Pancreas (tissue), 10 donors: ENCODE data around the gene APOC3. TPM values are rescaled to one million over a fixed set of nuclear protein-coding genes. Genes with fewer than 3 reads are reported as not detected.

Source experiments
- ATAC-seq, 4 donors: fragments of 200-7000 bp; cut with Tn5 transposase; one replicate each; pipeline versions ENCODE4 v1.8.0 to v1.9.1; 2020; ENCODE audit warnings: mild to moderate bottlenecking in 4 of 4, moderate library complexity in 4 of 4
- DNase-seq, 6 donors: peaks; one replicate each; pipeline ENCODE4 v3.0.0-alpha.2; 2020
- FAIRE-seq: peaks from 2 replicates; lab custom pipeline; 2012; peaks lifted over from hg19 to GRCh38; lab: Jason Lieb, UNC
- H3K27ac ChIP-seq, 4 donors: fragments of 200-600 bp; sonication (generic); 1 replicate in 3 of 4; 2 replicates in 1 of 4; pipeline versions ENCODE4 v1.5.0 to v1.8.0; 2020
- H3K27me3 ChIP-seq, 4 donors: fragments of 200-600 bp; one replicate each; pipeline ENCODE4 v1.8.0; 2021
- H3K36me3 ChIP-seq, 3 donors: fragments of 200-600 bp; sonication (generic) in 1 of 3; one replicate each; pipeline versions ENCODE4 v1.5.0 to v1.8.0; 2020 to 2021
- H3K4me1 ChIP-seq, 3 donors: fragments of 200-600 bp; one replicate each; pipeline ENCODE4 v1.8.0; 2021
- H3K4me3 ChIP-seq, 4 donors: fragments of 200-600 bp; sonication (generic) in 2 of 4; one replicate each; pipeline versions ENCODE4 v1.5.0 to v1.8.0; 2020 to 2021
- H3K9me3 ChIP-seq, 4 donors: fragments of 200-600 bp; one replicate each; pipeline ENCODE4 v1.8.0; 2021
- WGBS, 2 donors: extraction: QIAGEN DNeasy Blood & Tissue Kit; methylation state at CpG; one replicate each; pipeline ENCODE4 v1.1.7; 2013; 5-methylcytosine and 5-hydroxymethylcytosine counted together
- intact Hi-C, 3 donors: fragments of 100-400 bp; cut with DNase I; formaldehyde crosslinking; loops; one replicate each; pipeline versions ENCODE4 v1.11.1 to v1.14.2; 2022
- polyA plus RNA-seq, 2 donors: library from polyadenylated mRNA; stranded (reverse); fragments of 200-250 nt; gene quantifications; one replicate each; pipeline ENCODE4 v1.2.3, GENCODE V29; 2013
- total RNA-seq, 6 donors: library from RNA; stranded (reverse); fragmentation: NEBNext Ultra II Directional in 4 of 6; extraction: Animal tissue kit (Norgen Biotek cat#: 25700) in 4 of 6; gene quantifications; one replicate each; pipeline versions ENCODE4 v1.2.1 to v1.2.4, GENCODE V29; 2021 to 2023
- TF ChIP-seq, protein P1 (sequence below), 4 donors: fragments of 200-600 bp; sonication (generic) in 3 of 4; IDR thresholded peaks; one replicate each; pipeline versions ENCODE4 v1.5.0 to v1.8.0; 2021; ENCODE audit warnings: antibody characterized with exemption in 4 of 4
- donor health status: healthy with polysubstance abuse.
- donor health status: DM: no; HTN: no; CAD: no; lungs with moderate emphysema.
- donor health status: DM: no; HTN: no; CAD: no.
- donor health status: control.
- donor health status: control.
- donor health status: Bipolar disorder and iron deficiency.
- donor health status: DM: yes; HTN: yes; CAD: no.
- donor health status: DM: no; HTN: no; CAD: no.
- donor health status: DM: no; HTN: no; CAD: no.
- donor health status: DM: yes; HTN: yes; CAD: no.

The APOC3 gene
- total and polyA plus RNA-seq, 8 donors = 2.9 to 3.7 TPM; not detected in 6

GRCh38 chr11:116869610-116870009, 39.9 kb downstream of the APOC3 start:
- peaks cover 4 to 53% (median 19%) of the 10 kb centered on the region in 3 donors for H3K36me3 ChIP-seq
- ATAC-seq (peak in 1 of 4 donors; percentile 26), DNase-seq (no peak), FAIRE-seq (no peak)
- H3K9me3 ChIP-seq = no peaks in the 10 kb centered on the region
- 62 to 74% methylated on average over 4 of the region's 4 CpGs for WGBS, 2 donors
- TF ChIP-seq, protein P1, sequence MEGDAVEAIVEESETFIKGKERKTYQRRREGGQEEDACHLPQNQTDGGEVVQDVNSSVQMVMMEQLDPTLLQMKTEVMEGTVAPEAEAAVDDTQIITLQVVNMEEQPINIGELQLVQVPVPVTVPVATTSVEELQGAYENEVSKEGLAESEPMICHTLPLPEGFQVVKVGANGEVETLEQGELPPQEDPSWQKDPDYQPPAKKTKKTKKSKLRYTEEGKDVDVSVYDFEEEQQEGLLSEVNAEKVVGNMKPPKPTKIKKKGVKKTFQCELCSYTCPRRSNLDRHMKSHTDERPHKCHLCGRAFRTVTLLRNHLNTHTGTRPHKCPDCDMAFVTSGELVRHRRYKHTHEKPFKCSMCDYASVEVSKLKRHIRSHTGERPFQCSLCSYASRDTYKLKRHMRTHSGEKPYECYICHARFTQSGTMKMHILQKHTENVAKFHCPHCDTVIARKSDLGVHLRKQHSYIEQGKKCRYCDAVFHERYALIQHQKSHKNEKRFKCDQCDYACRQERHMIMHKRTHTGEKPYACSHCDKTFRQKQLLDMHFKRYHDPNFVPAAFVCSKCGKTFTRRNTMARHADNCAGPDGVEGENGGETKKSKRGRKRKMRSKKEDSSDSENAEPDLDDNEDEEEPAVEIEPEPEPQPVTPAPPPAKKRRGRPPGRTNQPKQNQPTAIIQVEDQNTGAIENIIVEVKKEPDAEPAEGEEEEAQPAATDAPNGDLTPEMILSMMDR (IDR thresholded peaks at IDR 0.05) = no peak
- no peaks in the 10 kb centered on the region for H3K27me3 ChIP-seq
- H3K4me1 ChIP-seq = no peaks in the 10 kb centered on the region
- intact Hi-C loops = loop anchor here in 2 of 3 donors (10.0 kb wide), 2 partner anchors 235 to 355 kb away; no protein-coding TSS in a partner anchor
- H3K4me3 ChIP-seq = no peak overlapping the region
- H3K27ac ChIP-seq = no peak overlapping the region

GRCh38 chr11:116870054-116870453, 40.3 kb downstream of the APOC3 start:
- FAIRE-seq (no peak), DNase-seq (no peak), ATAC-seq (peak in 2 of 4 donors; percentile 26 to 46)
- TF ChIP-seq, protein P1 (IDR thresholded peaks at IDR 0.05) = no peak
- peaks cover 4 to 57% (median 19%) of the 10 kb centered on the region in 3 donors for H3K36me3 ChIP-seq
- H3K27ac ChIP-seq = no peak overlapping the region
- H3K9me3 ChIP-seq = no peaks in the 10 kb centered on the region
- no peak overlapping the region for H3K4me3 ChIP-seq
- no peaks in the 10 kb centered on the region for H3K4me1 ChIP-seq
- intact Hi-C loops = loop anchor here in 1 of 3 donors (10.0 kb wide), 1 partner anchor 235 kb away; no protein-coding TSS in a partner anchor
- 82 to 85% methylated on average over 3 of the region's 3 CpGs for whole genome bisulfite sequencing, 2 donors
- no peaks in the 10 kb centered on the region for H3K27me3 ChIP-seq

- WGBS, 2 donors = 72 to 81% methylated on average over 3 of the region's 3 CpGs
- TF ChIP-seq, protein P1 (IDR thresholded peaks at IDR 0.05) = no peak
- intact Hi-C loops = loop anchor here in 1 of 3 donors (10.0 kb wide), 1 partner anchor 234 kb away; no protein-coding TSS in a partner anchor
- ATAC-seq (no peak), DNase-seq (no peak), FAIRE-seq (no peak)
- H3K27ac ChIP-seq = no peak overlapping the region
- H3K9me3 ChIP-seq = no peaks in the 10 kb centered on the region
- no peaks in the 10 kb centered on the region for H3K27me3 ChIP-seq
- no peak overlapping the region for H3K4me3 ChIP-seq
- peaks cover 4 to 64% (median 19%) of the 10 kb centered on the region in 3 donors for H3K36me3 ChIP-seq
- H3K4me1 ChIP-seq = no peaks in the 10 kb centered on the region
Measured at GRCh38 chr11:116871248-116871647, 41.5 kb downstream of the APOC3 start.

DNA sequence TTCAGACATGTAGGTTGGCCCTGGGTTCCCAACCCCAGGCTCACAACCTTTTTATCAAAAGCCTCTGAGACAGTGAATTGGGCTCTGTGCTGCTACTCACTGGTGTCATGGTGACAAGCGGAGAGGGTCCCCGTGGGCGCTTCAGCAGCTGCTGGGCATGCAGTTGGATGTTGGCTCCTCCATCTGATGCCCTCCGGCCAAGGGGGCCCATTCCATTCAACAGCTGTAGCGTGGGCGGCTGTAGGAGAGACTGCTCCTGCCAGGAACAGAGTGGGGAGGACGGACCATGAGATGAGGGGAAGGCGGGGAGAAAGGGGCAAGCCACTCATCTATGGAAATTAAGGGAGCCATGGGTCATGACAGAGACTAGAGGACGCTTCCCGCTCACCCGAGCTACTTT, 43.7 kb downstream of the APOC3 start:
- H3K27me3 ChIP-seq = no peaks in the 10 kb centered on the region
- no peaks in the 10 kb centered on the region for H3K9me3 ChIP-seq
- H3K4me1 ChIP-seq = no peaks in the 10 kb centered on the region
- TF ChIP-seq, protein P1 (IDR thresholded peaks at IDR 0.05) = no peak
- FAIRE-seq (no peak), ATAC-seq (no peak), DNase-seq (no peak)
- 94 to 97% methylated on average over 11 of the region's 11 CpGs for WGBS, 2 donors
- H3K36me3 ChIP-seq = peaks cover 4 to 45% (median 5%) of the 10 kb centered on the region in 3 donors
- H3K4me3 ChIP-seq = no peak overlapping the region
- intact Hi-C loops = loop anchor here in 1 of 3 donors (10.0 kb wide), 1 partner anchor 231 kb away; no protein-coding TSS in a partner anchor
- no peak overlapping the region for H3K27ac ChIP-seq

DNA sequence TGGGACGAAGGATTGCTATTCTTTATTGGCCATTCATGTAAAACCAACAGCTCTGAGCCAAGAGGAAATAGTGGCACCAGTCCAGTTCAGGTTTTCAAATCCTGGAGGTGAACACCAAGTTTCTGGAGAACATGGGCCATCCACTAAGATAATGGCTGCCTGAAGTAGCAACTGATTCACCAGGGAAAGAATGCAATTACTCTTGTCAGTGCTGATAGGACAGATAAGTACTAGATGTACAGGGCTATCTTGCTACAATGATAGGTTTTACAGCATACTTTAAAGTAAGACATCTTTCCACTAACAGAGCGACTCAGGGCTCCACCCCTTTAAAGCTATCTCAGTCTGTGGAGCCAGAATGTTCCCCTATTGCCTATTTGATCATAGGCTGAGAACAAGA, 44.5 kb downstream of the APOC3 start:
- TF ChIP-seq, protein P1 (IDR thresholded peaks at IDR 0.05) = no peak
- intact Hi-C loops = loop anchor here in 1 of 3 donors (10.0 kb wide), 1 partner anchor 231 kb away; no protein-coding TSS in a partner anchor
- no peaks in the 10 kb centered on the region for H3K27me3 ChIP-seq
- ATAC-seq (no peak), FAIRE-seq (no peak), DNase-seq (no peak)
- no peak overlapping the region for H3K4me3 ChIP-seq
- H3K9me3 ChIP-seq = no peaks in the 10 kb centered on the region
- peaks cover 4 to 40% (median 5%) of the 10 kb centered on the region in 3 donors for H3K36me3 ChIP-seq
- WGBS, 2 donors = 75 to 78% methylated on average over 2 of the region's 2 CpGs
- H3K27ac ChIP-seq = no peak overlapping the region
- no peaks in the 10 kb centered on the region for H3K4me1 ChIP-seq
